B cell (primary cell): ENCODE results near the gene RPH3AL. TPM values are rescaled to one million over a fixed set of nuclear protein-coding genes. Genes with fewer than 3 reads are reported as not detected.

Experiments
- ATAC-seq: fragments of 200-7000 bp; cut with Tn5 transposase; one replicate; pipeline ENCODE4 v1.10.0; 2021; ENCODE audit warnings: low read depth, mild to moderate bottlenecking, moderate number of reproducible peaks, moderate library complexity
- CTCF ChIA-PET: fragments of 350-600 bp; sonication (Branson Sonifier 250); formaldehyde crosslinking; loops from one replicate; lab custom pipeline; 2021; ENCODE audit warnings: antibody characterized with exemption, inconsistent platforms; lab: Charles Lee
- POLR2A ChIA-PET: fragments of 350-600 bp; sonication (Branson Sonifier 250); formaldehyde crosslinking; loops from one replicate; lab custom pipeline; 2021; ENCODE audit warnings: antibody characterized with exemption; lab: Charles Lee
- DNase-seq: peaks from one replicate; pipeline ENCODE4 v3.0.0; 2013
- H2AFZ ChIP-seq: 2 replicates; pipeline ENCODE4 v1.6.1; 2012; ENCODE audit warnings: mild to moderate bottlenecking, low read depth, low read length; ENCODE audit not compliant: insufficient read depth, poor library complexity, severe bottlenecking
- H3K27ac ChIP-seq, 2 donors: 1 replicate in 1 of 2; 2 replicates in 1 of 2; pipeline ENCODE4 v1.5.1; 2012 to 2013; ENCODE audit warnings: low read length in 2 of 2, mild to moderate bottlenecking in 2 of 2, moderate library complexity in 1 of 2
- H3K27me3 ChIP-seq, 4 experiments: fragments of 200-600 bp in 1 of 4; sonication (generic) in 1 of 4; replicated peaks in 1 of 4; 1 replicate in 2 of 4; 2 replicates in 2 of 4; pipeline versions ENCODE4 v1.6.1 to v1.7.0; 2013 to 2016; ENCODE audit warnings: low read length in 3 of 4, mild to moderate bottlenecking in 2 of 4, mixed read lengths in 1 of 4, moderate library complexity in 1 of 4; ENCODE audit not compliant: insufficient read depth in 4 of 4, control insufficient read depth in 3 of 4; ENCODE audit errors: control extremely low read depth in 1 of 4
- H3K36me3 ChIP-seq, 2 experiments: replicated peaks in 1 of 2; 1 replicate in 1 of 2; 2 replicates in 1 of 2; pipeline versions ENCODE4 v1.6.1 to v1.7.1; 2013; ENCODE audit warnings: low read length in 1 of 2; ENCODE audit not compliant: insufficient read depth in 2 of 2, control insufficient read depth in 1 of 2; ENCODE audit errors: control extremely low read depth in 1 of 2, extremely low read depth in 1 of 2
- H3K4me1 ChIP-seq, 2 donors: fragments of 200-600 bp in 1 of 2; sonication (generic) in 1 of 2; 1 replicate in 1 of 2; 2 replicates in 1 of 2; pipeline versions ENCODE4 v1.5.1 to v1.6.1; 2013 to 2017; ENCODE audit warnings: low read length in 2 of 2; ENCODE audit not compliant: control insufficient read depth in 2 of 2, insufficient read depth in 2 of 2
- H3K4me2 ChIP-seq: replicated peaks from 2 replicates; pipeline ENCODE3; 2012; ENCODE audit warnings: mild to moderate bottlenecking, low read depth, low read length; ENCODE audit not compliant: poor library complexity, severe bottlenecking
- H3K4me3 ChIP-seq, 5 experiments: fragments of 200-600 bp in 1 of 5; sonication (generic) in 1 of 5; 1 replicate in 3 of 5; 2 replicates in 2 of 5; pipeline versions ENCODE4 v1.5.1 to v1.7.0; 2011 to 2016; ENCODE audit warnings: low read length in 4 of 5, mild to moderate bottlenecking in 4 of 5, low read depth in 2 of 5, control low read depth in 1 of 5, moderate library complexity in 1 of 5; ENCODE audit not compliant: insufficient read depth in 1 of 5; ENCODE audit errors: control extremely low read depth in 1 of 5, extremely low read depth in 1 of 5
- H3K79me2 ChIP-seq: fragments of 200-600 bp; sonication (generic); one replicate; pipeline ENCODE4 v1.6.0; 2016; ENCODE audit warnings: low read length; ENCODE audit not compliant: control insufficient read depth, insufficient read depth
- H3K9ac ChIP-seq: fragments of 200-600 bp; sonication (generic); 2 replicates; pipeline ENCODE4 v1.6.1; 2017; ENCODE audit warnings: mild to moderate bottlenecking, low read length, moderate library complexity
- H3K9me3 ChIP-seq, 3 donors: one replicate each; pipeline versions ENCODE4 v1.6.1 to v1.7.1; 2013; ENCODE audit warnings: low read length in 2 of 3; ENCODE audit not compliant: control insufficient read depth in 2 of 3, insufficient read depth in 1 of 3; ENCODE audit errors: control extremely low read depth in 1 of 3
- H4K20me1 ChIP-seq: 2 replicates; pipeline ENCODE4 v1.6.0; 2012; ENCODE audit warnings: mild to moderate bottlenecking, low read length; ENCODE audit not compliant: insufficient read depth, control insufficient read depth, poor library complexity, severe bottlenecking
- H3K27ac Mint-ChIP-seq: one replicate; pipeline ENCODE4 v1.8.0; 2021; ENCODE audit warnings: mixed read lengths
- H3K27me3 Mint-ChIP-seq: one replicate; pipeline ENCODE4 v1.8.0; 2021; ENCODE audit warnings: mixed read lengths
- H3K4me1 Mint-ChIP-seq: one replicate; pipeline ENCODE4 v1.8.0; 2021; ENCODE audit warnings: mixed read lengths
- H3K4me3 Mint-ChIP-seq: one replicate; pipeline ENCODE4 v1.8.0; 2021; ENCODE audit warnings: mixed read lengths
- H3K9me3 Mint-ChIP-seq: one replicate; pipeline ENCODE4 v1.8.0; 2022; ENCODE audit warnings: mixed read lengths; ENCODE audit not compliant: insufficient read depth
- CTCF ChIP-seq: fragments of 200-600 bp; IDR thresholded peaks from one replicate; pipeline ENCODE4 v1.8.0; 2022; ENCODE audit warnings: antibody characterized with exemption, mild to moderate bottlenecking
- EZH2 ChIP-seq: IDR thresholded peaks from 2 replicates; pipeline ENCODE4 v1.6.1; 2012; ENCODE audit warnings: borderline replicate concordance, low read depth, mild to moderate bottlenecking, moderate library complexity, low read length; ENCODE audit not compliant: insufficient read depth, poor library complexity, severe bottlenecking
- WGBS: methylation state at CpG from one replicate; pipeline ENCODE4 v1.1.5; 2013; ENCODE audit warnings: missing lambda C conversion rate; ENCODE audit not compliant: insufficient coverage; 5-methylcytosine and 5-hydroxymethylcytosine counted together
- intact Hi-C: fragments of 100-400 bp; cut with micrococcal nuclease; formaldehyde crosslinking; loops from one replicate; pipeline ENCODE4 v1.10.0; 2022
- polyA plus RNA-seq: library from polyadenylated mRNA; depleted of rRNA; stranded (reverse); fragments of >200 nt; gene quantifications from 2 replicates; pipeline ENCODE4 v1.2.3, GENCODE V29; 2012
- total RNA-seq, 2 donors: library from RNA; stranded (reverse); fragments of 120-200 nt in 1 of 2; gene quantifications; 1 replicate in 1 of 2; 2 replicates in 1 of 2; pipeline versions ENCODE4 v1.2.3 to v1.2.4, GENCODE V29; 2013 to 2022

RPH3AL gene
- total and polyA plus RNA-seq, 2 donors (not counting 1 experiment from before 2014, with no cell fraction given): 10.8 to 13.3 TPM

- Mint-ChIP-seq H3K4me3 (no peak overlapping the region), H3K9me3 (no peaks in the 10 kb centered on the region), H3K27ac (no peak overlapping the region), H3K4me1 (no peaks in the 10 kb centered on the region), H3K27me3 (no peaks in the 10 kb centered on the region)
- Histone ChIP-seq H3K27ac (no peak overlapping the region), H2AFZ (no peak overlapping the region), H3K4me3 (no peak overlapping the region), H3K9me3 (peaks cover 0 to 7% (median 0%) of the 10 kb centered on the region in 3 donors), H3K4me2 (no peak overlapping the region), H3K4me1 (no peaks in the 10 kb centered on the region), H3K9ac (no peak overlapping the region), H3K79me2 (no peaks in the 10 kb centered on the region), H3K27me3 (no peaks in the 10 kb centered on the region), H4K20me1 (no peaks in the 10 kb centered on the region), H3K36me3 (no peaks in the 10 kb centered on the region)
- WGBS: 90% methylated on average over 20 of the region's 20 CpGs
- ATAC-seq (no peak), DNase-seq (no peak)
- POLR2A ChIA-PET: no interaction called here
- TF ChIP-seq CTCF (no peak), EZH2 (no peak)
- CTCF ChIA-PET: no interaction called here
- intact Hi-C loops: no loop called here
These were observed 41.4 kb downstream of the RPH3AL start for GRCh38 chr17:311119-311782.

GRCh38 chr17:310111-311010 lies 42.2 kb downstream of the RPH3AL start:
- H3K4me3 ChIP-seq: no peak overlapping the region
- no peaks in the 10 kb centered on the region for H3K36me3 ChIP-seq
- CTCF ChIA-PET: no interaction called here
- ATAC-seq (no peak), DNase-seq (no peak)
- no peaks in the 10 kb centered on the region for H3K27me3 ChIP-seq
- no peak overlapping the region for H3K4me3 Mint-ChIP-seq
- H3K9me3 ChIP-seq: peaks cover 0 to under 1% (median 0%) of the 10 kb centered on the region in 3 donors
- no peak overlapping the region for H3K4me2 ChIP-seq
- H3K9ac ChIP-seq: no peak overlapping the region
- no peak overlapping the region for H3K27ac ChIP-seq
- intact Hi-C loops: no loop called here
- no peak overlapping the region for H2AFZ ChIP-seq
- H3K4me1 ChIP-seq: no peaks in the 10 kb centered on the region
- no peaks in the 10 kb centered on the region for H3K9me3 Mint-ChIP-seq
- 90% methylated on average over 19 of the region's 28 CpGs for WGBS
- no peaks in the 10 kb centered on the region for H4K20me1 ChIP-seq
- H3K4me1 Mint-ChIP-seq: no peaks in the 10 kb centered on the region
- TF ChIP-seq EZH2 (no peak), CTCF (no peak)
- POLR2A ChIA-PET: no interaction called here
- no peak overlapping the region for H3K27ac Mint-ChIP-seq
- no peaks in the 10 kb centered on the region for H3K27me3 Mint-ChIP-seq
- H3K79me2 ChIP-seq: no peaks in the 10 kb centered on the region
